Islet precursor cell (in vitro differentiated cells): ENCODE measurements around the gene COBL.

ENCODE experiments used
- DNase-seq: peaks from one replicate; pipeline ENCODE4 v3.0.0-alpha.2; 2018

COBL gene

DNA sequence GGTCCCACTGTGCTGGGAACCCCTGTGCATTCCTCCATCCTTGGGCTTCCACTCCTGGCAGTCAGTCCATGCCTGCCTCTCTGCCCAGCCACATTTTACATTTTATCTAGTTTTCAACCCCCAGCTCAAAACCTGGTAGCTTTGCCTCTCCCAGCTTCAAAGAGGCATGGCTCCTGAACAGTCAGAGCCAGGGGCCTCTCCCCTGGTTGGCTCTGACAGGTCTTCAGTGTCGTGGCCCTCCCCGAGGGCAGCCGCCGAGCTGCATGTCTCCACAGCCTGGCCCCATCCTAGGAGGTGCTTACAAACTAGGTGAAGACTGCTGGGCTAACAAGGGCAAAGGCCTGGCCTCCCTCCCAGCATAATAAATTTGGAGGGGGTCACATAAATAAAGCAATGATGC is 14.8 kb downstream of the COBL start:
- DNase-seq = no peak

- no peak for DNase-seq
Measured at GRCh38 chr7:51300762-51301674, 15.6 kb downstream of the COBL start.

GRCh38 chr7:51299391-51300133 is 17.0 kb downstream of the COBL start:
- no peak for DNase-seq

DNA sequence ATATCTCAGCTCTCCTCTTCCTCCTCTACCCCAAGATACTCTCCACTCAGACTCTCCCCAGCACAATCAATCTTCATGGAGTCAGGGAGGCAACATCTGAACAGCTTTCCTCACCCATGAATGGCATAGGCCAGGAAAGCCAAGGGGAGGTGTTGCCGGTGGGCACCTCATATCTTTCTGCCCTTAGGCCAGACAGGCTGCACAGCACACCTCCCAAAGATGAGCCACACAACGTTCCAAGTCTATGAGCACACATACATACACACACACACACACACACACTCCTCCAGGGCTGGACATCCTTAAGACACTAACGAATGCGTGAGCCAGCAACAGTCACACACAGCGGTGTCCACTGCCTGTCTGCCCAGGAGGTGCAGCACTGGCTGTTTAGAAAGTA is 17.7 kb downstream of the COBL start:
- no peak for DNase-seq

DNA sequence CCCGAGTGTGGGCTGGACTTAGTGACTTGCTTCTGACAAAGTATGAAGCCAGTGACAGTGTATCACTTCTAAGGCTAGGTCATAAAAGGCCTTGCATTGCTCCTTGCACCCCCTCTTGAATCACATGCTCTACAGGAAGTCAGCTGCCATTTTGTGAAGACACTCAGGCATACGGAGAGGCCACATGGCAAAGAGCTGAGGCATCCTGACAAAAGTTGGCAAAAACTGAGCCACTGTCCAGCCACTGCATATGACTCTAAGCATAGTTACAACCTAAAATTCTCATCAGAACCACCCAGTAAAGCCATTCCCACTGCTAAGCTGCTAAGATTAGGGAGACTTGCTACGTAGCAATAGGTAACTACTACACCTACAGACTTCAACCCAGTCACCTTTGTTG is 18.6 kb downstream of the COBL start:
- DNase-seq = no peak

GRCh38 chr7:51295440-51296245 is 21.0 kb downstream of the COBL start:
- DNase-seq = no peak

DNA sequence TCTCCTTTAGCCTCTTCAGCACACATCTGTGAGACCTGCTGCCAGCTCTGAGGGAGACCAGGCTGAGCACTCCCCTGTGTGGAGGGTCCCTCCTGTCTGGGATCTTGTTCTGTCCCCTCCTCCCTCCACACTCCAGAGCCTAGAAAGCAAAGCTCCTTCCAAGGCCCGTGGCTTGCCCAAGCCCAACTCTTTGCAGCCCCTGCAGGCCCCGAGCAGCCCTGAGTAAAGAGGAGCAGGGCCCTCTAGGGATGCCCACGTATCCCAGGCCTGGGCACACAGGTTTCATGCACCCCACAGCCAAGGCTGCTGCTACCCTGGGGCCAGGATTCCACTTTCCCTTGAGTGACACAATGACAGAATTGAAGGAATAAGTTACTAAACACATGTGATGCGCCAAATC is 24.0 kb downstream of the COBL start:
- DNase-seq = no peak

- no peak for DNase-seq
Measured at GRCh38 chr7:51290702-51291540, 25.7 kb downstream of the COBL start.

DNA sequence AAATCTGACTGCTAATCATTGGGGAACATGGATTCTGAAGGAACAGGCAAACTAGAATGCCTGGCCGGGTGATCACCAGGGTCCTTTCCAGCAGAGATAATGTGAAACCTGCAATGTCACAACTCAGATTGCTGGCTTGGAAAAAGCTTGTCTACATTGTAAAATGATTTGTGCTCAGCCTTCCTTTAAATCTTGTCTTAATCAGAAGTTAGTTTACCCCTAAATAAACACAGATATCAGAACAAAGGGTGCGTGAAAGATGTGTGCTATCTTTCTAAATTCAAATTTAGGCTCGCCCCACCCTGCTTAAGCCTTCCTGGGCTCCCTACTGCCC is 26.3 kb downstream of the COBL start:
- no peak for DNase-seq

GRCh38 chr7:51289623-51290303 is 26.8 kb downstream of the COBL start:
- no peak for DNase-seq

DNA sequence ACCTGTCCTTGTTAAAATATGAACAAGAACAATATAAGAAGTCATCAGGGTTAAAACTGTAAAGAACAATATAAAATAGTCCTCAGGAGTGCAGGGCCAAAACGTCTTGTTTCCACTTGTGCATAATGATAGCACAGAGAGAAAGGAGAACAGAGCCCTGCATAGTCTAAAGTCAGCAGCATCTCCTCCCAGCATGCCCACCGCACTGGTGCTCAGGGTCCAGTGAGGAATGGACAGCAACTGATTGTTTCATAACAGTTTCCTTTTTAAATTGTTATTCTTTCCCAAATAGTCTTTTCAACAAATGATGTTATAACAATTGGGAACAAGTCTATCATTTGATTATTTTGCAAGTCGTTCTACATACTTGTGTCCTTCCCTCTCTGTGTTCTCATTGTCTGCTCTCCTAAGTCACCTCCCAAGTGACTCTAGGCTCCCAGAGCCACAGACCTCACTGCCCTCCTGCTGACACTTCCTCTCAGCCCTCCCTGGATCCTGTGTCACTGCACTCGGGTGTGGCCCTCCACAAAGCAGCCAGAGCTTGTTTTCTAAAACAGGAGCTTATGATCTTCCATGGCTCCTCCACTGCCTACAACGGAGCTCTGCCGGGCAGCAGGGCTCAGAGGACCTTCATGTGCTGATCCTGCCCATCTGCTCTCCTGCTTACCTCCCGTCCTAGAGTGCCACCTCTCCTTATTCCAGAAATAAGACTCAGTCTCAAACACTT is 27.6 kb downstream of the COBL start:
- no peak for DNase-seq

DNA sequence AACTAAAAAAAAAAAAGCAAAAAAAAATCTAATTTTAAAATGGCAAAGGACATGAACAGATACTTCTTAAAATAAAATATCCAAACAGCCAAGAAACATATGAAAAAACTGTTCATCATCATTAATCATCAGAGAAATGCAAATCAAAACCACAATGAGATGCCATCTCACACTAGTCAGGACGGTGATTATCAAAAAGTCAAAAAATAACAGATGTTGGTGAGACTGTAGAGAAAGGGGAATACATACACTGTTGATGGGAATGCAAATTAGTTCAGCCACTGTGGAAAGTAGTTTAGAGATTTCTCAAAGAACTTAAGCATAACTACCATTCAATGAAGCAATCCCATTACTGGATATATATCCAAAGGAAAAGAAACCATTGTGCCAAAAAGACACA is 30.2 kb downstream of the COBL start:
- no peak for DNase-seq

- no peak for DNase-seq
Measured at GRCh38 chr7:51280156-51280555, 36.5 kb downstream of the COBL start.

- DNase-seq = no peak
Measured at GRCh38 chr7:51279391-51280023, 37.1 kb downstream of the COBL start.

GRCh38 chr7:51278797-51279196 is 37.8 kb downstream of the COBL start:
- no peak for DNase-seq

GRCh38 chr7:51276967-51277366 is 39.6 kb downstream of the COBL start:
- no peak for DNase-seq

DNA sequence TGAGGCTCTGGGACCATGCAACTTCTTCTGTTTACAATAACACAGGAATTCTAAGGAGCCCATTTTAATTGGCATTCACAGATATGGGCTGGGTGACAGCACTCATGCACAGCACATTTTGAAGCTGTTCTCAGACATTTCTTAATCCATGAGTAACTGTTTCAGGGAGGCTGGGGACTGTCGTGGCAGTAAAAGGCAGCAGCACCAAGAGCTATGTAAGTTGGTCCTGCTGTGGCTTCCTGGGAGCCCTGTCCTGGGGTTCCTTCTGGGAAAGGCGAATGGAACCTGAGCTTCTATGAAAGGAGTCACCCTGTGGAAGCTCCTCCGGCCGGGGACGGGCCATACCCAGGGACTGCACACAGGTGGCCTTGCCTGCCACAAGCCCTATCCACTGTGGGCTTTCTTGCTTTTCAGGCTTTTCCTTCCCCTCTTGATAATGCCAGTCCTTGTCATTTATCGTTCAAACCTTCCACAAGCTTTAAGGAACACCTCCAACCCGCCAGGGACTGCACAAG is 40.5 kb downstream of the COBL start:
- DNase-seq = no peak

DNA sequence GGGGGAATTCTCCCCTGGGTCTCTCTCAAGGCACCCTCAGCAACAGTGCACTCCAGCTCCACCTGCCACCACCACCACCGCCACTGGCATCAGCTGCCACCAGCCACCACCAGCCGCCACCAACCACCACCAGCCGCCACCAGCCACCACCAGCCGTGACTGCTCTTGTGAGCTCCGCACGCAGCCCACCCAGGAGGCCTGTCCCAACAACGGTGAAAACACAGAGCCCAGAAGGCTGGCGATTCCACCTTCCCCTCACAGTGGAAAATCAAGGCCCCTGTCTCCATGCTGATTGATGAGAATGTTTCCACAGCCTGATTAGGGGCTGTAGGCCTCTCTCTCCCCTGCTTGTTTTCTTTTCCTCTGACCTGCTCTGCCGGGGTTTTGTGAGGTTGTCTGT is 41.1 kb downstream of the COBL start:
- DNase-seq = no peak

DNA sequence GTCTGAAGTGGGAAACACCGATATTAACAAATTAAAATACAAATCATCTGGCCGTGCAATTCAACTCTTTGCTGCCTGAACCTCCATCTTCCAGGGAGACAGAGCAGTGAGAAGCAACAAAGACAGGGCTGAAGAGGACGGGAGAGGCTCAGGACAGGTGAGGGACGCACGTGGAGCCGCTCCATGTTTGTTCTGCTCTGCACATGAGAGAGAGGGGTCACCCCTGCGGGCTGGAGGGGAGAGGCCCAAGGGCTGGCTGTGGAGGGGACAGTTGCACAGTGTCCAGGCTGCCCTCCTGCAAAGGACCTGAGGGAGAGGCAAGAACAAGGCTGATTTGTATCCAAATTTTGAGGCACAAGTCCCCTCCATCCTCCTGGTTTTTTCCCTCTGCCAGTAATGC is 41.7 kb downstream of the COBL start:
- no peak for DNase-seq

DNA sequence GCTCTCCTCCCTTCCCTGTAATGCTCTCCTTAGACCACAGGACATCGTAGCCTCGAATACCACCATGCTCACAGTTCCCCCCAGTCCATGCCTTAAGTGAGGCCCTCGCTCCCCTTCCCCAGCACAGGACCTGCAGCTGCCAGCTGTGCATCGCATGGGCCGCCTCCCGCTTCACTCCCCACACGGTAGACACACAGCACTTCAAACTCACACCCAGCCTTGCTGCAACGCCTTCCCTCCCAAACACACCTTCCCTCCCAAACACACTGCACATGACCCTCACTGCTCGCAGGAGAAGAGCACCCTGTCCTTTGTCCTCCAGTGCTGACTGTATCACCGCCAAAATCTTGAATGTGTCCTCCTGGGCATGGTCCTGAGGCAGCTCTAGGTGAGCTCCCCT is 42.6 kb downstream of the COBL start:
- DNase-seq = no peak

GRCh38 chr7:51273360-51273759 is 43.2 kb downstream of the COBL start:
- DNase-seq = no peak
